Activated naive CD8-positive, alpha-beta T cell treated with anti-CD3 and anti-CD28 coated beads, Interleukin-2, amount 10 ng/mL, durations not matched to agents 7 days and 5 days (primary cell): Measurements from ENCODE around the gene EML1. TPM values are rescaled to one million over a fixed set of nuclear protein-coding genes. Genes with fewer than 3 reads are reported as not detected.
A peak's percentile ranks its signal among the peaks of the same experiment; 100 is the strongest.

ENCODE experiments used
- ATAC-seq: fragments of 150-1000 bp; cut with Tn5 transposase; one replicate; pipeline ENCODE4 v1.10.0; 2021; ENCODE audit warnings: low read depth, moderate library complexity
- POLR2A ChIA-PET: fragments of 350-600 bp; sonication (Branson Sonifier 250); formaldehyde crosslinking; loops from one replicate; lab custom pipeline; 2021; ENCODE audit warnings: antibody characterized with exemption; lab: Charles Lee
- DNase-seq: peaks from one replicate; pipeline ENCODE4 v3.0.0; 2021
- H3K27ac Mint-ChIP-seq: one replicate; pipeline ENCODE4 v1.8.0; 2022; ENCODE audit warnings: mild to moderate bottlenecking, mixed read lengths
- H3K27me3 Mint-ChIP-seq: one replicate; pipeline ENCODE4 v1.8.0; 2022; ENCODE audit warnings: mild to moderate bottlenecking, moderate library complexity, mixed read lengths
- H3K36me3 Mint-ChIP-seq: one replicate; pipeline ENCODE4 v1.8.0; 2021; ENCODE audit warnings: mild to moderate bottlenecking, mixed read lengths
- H3K4me1 Mint-ChIP-seq: one replicate; pipeline ENCODE4 v1.8.0; 2021; ENCODE audit warnings: mixed read lengths
- H3K4me3 Mint-ChIP-seq: one replicate; pipeline ENCODE4 v1.8.0; 2022; ENCODE audit warnings: mild to moderate bottlenecking, moderate library complexity, mixed read lengths
- H3K9me3 Mint-ChIP-seq: one replicate; pipeline ENCODE4 v1.8.0; 2021; ENCODE audit warnings: mixed read lengths
- total RNA-seq, 2 experiments: library from RNA; stranded (reverse); gene quantifications; one replicate each; pipeline ENCODE4 v1.2.3, GENCODE V29; 2021

The EML1 gene
- total RNA-seq, 2 experiments from 2014 or later, result 0.69 TPM; not detected in 1

DNA sequence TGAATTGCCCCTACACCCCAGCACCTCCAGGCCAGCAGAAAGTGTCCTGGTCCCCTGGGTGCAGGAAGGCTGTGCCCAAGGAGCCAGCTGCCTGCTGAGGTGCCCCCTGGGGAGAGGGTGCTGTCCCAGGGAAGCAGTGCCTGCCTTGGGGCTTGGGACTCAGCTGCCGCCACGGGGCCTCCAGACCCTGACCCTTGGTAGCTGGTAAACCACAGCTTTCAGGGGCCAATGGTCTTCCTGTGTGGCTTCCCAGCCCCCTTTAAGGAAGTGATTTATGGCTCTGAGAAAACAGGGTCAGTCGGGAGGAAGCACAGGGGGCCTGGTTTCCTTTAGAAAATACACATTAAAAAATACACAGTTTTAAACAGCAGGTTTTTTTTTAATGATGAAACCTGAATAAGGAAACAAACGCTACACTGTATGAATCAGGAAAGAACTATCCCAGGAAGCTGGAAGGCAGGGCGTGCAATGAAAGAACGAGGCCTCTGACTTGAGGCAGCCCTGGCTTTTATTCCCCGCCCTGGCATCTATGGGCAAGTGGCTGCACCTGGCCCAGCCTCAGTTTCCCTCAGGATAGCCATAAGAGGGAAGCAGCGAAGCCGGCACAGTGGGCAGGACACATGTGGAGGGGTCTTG, 40.6 kb upstream of the EML1 start:
- no peak for ATAC-seq
- Mint-ChIP-seq H3K27me3 (peaks cover 24% of the 10 kb centered on the region), H3K4me3 (no peak overlapping the region), H3K36me3 (no peaks in the 10 kb centered on the region), H3K4me1 (peaks cover 16% of the 10 kb centered on the region), H3K27ac (no peak overlapping the region), H3K9me3 (no peaks in the 10 kb centered on the region)
- POLR2A ChIA-PET, result no interaction called here
- no peak for DNase-seq

DNA sequence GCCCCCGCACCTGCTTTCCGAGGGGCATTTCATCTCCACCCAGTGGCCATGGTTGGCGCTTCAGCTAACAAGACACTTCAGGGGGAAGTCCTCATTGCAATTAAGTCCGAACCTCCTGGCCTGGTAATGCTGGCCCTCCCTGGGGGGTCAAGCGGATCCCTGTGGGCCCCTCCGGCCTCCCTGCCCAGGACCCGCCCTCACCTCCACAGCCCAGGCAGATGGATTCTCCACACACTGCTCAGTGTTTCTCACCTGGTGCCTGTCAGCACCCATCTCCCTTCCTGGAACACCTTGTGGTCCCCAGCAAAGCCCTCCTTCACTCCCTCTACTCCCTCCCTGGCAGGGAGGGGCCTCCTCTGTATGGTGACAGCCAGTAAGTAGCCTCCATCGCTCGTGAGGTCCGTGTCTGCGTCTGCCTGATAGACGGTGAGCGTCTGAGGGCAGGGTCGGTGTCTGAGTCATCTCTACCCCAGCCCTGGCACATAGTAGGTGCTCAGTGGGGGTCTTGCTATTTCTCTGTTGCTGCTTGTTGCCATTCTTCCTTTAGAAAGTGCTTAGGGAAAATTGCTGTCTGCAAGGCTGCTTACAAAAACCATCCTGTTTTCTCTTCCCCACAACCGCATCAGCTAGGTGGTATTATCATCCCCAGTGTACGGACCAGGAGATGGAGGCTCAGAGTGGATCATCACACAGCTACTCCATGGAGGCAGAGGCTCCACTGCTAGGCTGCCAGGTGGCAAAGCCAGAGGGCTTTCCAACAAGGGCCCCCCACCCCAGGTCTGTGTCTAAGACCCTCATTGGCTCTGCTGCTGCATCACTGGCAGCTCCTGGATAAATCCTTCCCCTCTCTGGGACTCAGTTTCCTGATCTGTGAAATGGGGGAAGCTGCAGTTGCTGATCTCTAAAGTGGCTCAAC, 39.7 kb upstream of the EML1 start:
- POLR2A ChIA-PET, result no interaction called here
- Mint-ChIP-seq H3K36me3 (no peaks in the 10 kb centered on the region), H3K9me3 (no peaks in the 10 kb centered on the region), H3K27me3 (peaks cover 23% of the 10 kb centered on the region), H3K4me3 (peak overlapping the region; percentile 28), H3K27ac (no peak overlapping the region), H3K4me1 (peaks cover 16% of the 10 kb centered on the region)
- ATAC-seq (no peak), DNase-seq (peak; percentile 19)

DNA sequence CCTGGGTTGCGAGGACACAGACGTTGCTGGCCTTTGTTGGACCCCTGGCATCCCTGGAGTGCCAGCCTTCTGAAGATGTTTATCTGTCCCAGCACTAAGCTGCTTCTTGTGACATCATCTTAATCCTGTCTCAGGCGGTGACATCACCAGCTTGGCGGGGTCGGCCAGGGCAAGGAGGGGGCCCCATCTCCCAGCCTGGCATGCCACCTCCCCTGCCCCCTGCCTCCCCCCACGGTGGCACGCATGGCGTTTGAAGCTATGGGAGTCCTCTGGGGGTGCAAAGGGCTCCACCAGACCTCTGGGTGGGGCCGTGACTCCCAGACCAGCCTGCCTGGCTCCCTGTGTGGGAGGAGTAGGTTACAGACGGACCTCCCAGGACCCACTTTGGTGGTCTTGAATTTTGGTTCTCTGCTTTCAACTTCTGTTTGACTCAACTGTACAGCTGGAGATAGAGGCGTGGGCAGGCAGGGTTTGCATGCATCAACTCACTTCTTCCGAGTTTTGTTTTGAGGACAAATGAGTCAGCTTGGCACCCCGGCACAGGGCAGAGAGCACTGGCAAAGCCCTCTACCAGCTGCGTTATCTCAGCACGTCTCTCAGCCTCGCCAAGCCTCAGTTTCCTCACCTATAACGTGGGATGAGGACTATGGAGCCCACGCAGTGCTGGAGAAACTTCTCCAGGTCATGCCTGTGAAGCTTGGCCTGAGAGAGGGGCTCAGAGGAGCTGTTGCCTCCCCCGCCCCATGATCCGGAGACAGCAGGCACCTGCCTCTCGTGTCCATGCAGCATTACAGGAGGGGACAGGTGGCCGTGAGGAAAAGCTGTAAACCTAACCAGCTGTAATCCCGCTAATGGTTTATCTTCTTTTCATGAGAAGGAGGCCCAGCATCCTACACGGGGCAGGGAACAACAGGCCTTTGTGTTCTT, 38.8 kb upstream of the EML1 start:
- DNase-seq (peak; percentile 22), ATAC-seq (no peak)
- Mint-ChIP-seq H3K4me3 (no peak overlapping the region), H3K27ac (no peak overlapping the region), H3K36me3 (no peaks in the 10 kb centered on the region), H3K27me3 (peaks cover 23% of the 10 kb centered on the region), H3K9me3 (no peaks in the 10 kb centered on the region), H3K4me1 (peaks cover 16% of the 10 kb centered on the region)
- POLR2A ChIA-PET, result no interaction called here

DNA sequence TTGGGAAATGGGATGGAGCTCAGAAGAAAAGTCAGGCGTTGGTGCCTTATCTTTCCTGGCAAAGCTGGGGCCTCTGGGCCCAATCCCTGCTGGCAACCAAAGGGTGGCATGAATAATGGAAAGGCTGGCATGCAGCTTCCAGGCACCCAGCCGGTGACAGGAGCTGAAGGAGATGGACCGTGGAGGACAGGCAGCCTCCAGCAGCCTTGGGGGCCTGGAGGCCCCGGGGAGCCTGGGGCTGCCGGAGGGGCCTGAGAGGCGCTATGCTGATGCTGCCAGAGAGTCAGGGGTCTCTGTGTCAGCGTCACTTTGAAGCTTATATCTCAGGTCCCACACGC, 38.2 kb upstream of the EML1 start:
- no peak for ATAC-seq
- DNase-seq, result no peak
- no peaks in the 10 kb centered on the region for H3K36me3 Mint-ChIP-seq
- H3K4me1 Mint-ChIP-seq, result peaks cover 16% of the 10 kb centered on the region
- no peak overlapping the region for H3K4me3 Mint-ChIP-seq
- H3K27me3 Mint-ChIP-seq, result peaks cover 24% of the 10 kb centered on the region
- POLR2A ChIA-PET, result no interaction called here
- H3K27ac Mint-ChIP-seq, result no peak overlapping the region
- no peaks in the 10 kb centered on the region for H3K9me3 Mint-ChIP-seq

DNA sequence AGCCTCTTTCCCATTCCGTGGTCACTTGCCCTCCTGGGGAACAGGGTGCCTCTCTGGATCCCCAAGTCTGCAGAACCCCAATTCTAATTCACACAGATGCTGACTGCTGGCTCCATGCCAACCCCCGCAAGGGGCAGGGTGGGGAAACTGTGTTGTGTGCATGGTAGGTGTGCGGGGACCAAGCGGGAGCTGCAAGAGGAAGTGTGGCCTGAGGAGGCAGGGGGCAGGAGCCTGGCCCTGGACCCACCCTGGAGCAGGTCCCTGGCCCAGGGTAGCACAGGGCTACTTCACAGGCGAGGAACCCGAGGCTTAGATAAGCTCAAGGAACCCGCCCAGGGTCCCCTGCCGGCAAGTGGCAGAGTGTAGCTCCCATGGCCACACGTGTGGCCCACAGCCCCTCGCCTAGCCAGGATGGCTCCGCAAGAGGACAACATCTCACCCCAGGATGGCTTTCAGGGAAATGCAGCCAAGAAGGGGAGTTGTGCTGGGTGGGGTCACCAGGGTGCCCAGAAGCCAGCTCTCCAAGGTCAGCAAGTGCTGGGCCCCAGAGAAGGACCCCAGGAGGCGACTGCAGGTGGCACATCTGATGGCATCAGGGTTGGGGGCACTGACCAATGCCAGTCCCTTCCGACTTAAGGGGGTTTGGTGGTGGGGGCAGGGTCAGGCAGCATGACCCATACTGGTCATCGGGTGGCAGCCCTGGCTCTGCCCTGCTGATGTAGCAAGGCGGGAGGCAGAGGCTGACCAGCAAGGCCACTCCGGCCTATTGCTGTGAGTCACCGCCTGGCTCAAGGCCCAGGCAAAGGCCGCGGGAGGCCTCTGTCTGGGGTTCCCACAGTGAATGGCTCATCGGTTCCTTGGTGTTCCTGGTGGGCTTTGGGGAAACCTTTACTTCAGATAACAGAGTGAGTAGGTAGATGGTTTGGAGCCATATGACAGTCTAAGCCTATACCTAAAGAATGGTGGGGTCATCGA, 37.3 kb upstream of the EML1 start:
- peaks cover 28% of the 10 kb centered on the region for H3K27me3 Mint-ChIP-seq
- DNase-seq (peak; percentile 23), ATAC-seq (no peak)
- H3K4me1 Mint-ChIP-seq, result peaks cover 16% of the 10 kb centered on the region
- POLR2A ChIA-PET, result no interaction called here
- H3K36me3 Mint-ChIP-seq, result no peaks in the 10 kb centered on the region
- H3K9me3 Mint-ChIP-seq, result no peaks in the 10 kb centered on the region
- H3K4me3 Mint-ChIP-seq, result no peak overlapping the region
- no peak overlapping the region for H3K27ac Mint-ChIP-seq

DNA sequence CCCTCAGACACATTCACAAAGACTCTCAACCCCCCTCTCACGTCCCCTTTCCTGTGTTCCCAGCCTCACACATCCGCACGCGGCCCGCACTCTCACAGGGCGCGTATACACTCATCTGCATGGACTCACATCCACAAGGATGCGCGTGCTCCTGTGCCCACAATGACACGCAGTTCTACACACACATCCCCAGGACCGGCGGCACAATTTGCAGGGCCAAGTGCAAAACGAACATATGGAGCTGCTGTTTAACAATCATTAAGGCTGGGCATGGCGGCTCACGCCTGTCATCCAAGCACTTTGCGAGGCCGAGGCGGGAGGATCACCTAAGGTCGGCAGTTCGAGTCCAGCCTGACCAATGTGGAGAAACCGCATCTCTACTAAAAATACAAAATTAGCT, 36.4 kb upstream of the EML1 start:
- Mint-ChIP-seq H3K27me3 (peaks cover 22% of the 10 kb centered on the region), H3K9me3 (no peaks in the 10 kb centered on the region), H3K4me1 (peaks cover 13% of the 10 kb centered on the region), H3K36me3 (no peaks in the 10 kb centered on the region), H3K4me3 (no peak overlapping the region), H3K27ac (no peak overlapping the region)
- DNase-seq (no peak), ATAC-seq (no peak)
- POLR2A ChIA-PET, result no interaction called here

DNA sequence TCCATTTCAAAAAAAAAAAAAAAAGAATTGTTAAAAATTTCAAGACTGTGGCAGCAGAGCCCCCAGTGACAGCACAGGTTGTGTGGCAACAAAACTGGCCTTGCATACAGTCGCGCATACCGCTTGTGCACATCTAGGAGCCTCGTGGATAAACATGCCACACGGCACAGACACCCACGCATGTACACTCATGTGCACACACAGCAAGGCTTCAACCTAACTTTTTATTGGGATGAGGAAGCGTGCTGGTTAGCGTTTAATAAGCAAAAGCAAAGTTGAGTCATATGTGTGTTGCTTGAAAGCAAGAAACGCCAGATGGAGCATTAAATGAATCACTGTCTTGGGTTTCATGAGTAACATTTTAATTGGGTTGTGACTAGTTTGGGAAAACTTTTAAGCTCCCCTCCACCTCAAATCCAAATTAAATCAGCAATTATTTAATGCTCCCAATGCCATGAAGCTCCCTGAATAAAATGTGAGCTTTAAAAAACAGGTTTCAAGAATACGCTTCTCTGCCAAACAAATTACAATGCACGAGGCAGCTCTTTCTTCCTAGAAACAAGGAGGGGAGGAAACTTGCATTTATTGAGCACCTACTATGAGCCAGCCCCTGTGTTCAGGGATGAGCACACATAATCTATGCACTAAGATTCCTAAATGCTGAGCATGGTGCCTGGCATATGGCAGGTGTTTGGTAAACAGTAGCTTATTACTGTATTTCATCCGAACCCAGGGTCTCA, 35.7 kb upstream of the EML1 start:
- POLR2A ChIA-PET, result no interaction called here
- H3K36me3 Mint-ChIP-seq, result no peaks in the 10 kb centered on the region
- peaks cover 17% of the 10 kb centered on the region for H3K27me3 Mint-ChIP-seq
- no peak overlapping the region for H3K27ac Mint-ChIP-seq
- ATAC-seq (no peak), DNase-seq (no peak)
- H3K4me3 Mint-ChIP-seq, result no peak overlapping the region
- peaks cover 9% of the 10 kb centered on the region for H3K4me1 Mint-ChIP-seq
- H3K9me3 Mint-ChIP-seq, result no peaks in the 10 kb centered on the region

DNA sequence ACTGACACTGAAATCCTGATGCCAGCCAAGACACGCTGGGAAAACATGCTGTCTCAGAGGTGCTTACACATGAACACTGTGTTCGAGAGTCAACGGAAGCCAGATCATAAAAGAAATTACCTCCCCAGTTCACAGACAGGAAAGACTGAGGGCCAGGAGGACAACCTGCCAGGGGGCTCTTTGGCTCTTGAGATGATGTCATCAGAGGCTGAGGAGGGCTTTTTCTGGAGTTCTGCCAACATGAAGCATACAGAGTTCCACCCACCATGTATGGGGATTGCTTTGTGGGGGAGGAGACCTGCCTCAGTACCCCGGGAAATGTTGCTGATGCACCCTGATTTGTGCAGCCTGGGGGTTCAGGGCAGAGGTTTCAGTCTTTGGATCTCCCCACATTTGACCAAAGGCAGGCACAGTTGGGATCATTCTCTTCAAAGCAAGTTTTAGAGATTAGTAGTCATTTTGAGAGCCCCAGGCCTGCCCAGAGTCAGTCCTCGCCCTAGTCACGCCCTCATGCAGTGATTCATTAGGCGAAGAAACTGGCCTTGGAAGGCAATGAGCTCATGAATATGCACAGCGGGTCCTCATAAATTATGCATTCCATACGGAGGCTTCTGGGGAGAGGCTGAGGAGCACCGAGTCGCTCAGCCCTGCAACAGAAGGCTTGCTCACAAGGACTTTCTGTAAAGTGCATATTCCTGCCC, 34.9 kb upstream of the EML1 start:
- Mint-ChIP-seq H3K27me3 (peaks cover 13% of the 10 kb centered on the region), H3K27ac (no peak overlapping the region), H3K9me3 (no peaks in the 10 kb centered on the region), H3K4me1 (peaks cover 5% of the 10 kb centered on the region), H3K4me3 (no peak overlapping the region), H3K36me3 (no peaks in the 10 kb centered on the region)
- POLR2A ChIA-PET, result no interaction called here
- ATAC-seq (no peak), DNase-seq (no peak)

DNA sequence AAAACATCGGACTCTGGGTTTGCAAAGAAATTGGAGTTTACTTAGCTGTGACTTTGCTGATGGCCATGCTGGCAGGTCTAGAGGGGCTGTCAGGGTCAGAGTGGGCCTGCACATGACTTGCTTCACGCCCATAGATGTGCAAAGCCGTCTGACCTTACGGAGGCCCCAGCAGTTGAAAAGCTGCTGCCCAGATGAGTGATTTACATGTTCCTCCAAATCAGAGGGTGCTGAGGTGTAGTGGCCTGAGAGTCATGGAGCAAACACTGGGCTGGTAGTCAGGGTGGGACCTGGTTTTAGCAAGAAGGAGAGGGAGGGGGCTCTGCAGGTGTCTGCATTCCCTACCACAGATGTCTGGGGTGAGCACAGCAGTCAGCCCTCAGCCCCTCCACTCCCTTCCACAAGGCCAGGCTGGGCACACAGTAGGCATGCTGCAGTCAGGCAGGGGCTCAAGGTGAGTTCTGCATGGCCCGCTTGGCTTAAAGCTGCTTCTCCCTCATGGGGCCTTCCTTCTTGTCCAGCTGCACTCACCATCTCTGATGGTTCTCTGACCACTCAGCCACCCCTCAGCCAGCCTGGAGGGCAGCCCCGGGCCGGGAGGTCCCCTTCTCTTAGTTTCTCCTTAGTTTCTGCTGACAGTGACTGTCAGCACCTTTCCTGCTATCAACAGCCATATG, 34.2 kb upstream of the EML1 start:
- H3K9me3 Mint-ChIP-seq, result no peaks in the 10 kb centered on the region
- H3K27me3 Mint-ChIP-seq, result peaks cover 11% of the 10 kb centered on the region
- H3K4me1 Mint-ChIP-seq, result no peaks in the 10 kb centered on the region
- no peaks in the 10 kb centered on the region for H3K36me3 Mint-ChIP-seq
- ATAC-seq (no peak), DNase-seq (peak; percentile 13)
- POLR2A ChIA-PET, result no interaction called here
- H3K4me3 Mint-ChIP-seq, result no peak overlapping the region
- no peak overlapping the region for H3K27ac Mint-ChIP-seq

DNA sequence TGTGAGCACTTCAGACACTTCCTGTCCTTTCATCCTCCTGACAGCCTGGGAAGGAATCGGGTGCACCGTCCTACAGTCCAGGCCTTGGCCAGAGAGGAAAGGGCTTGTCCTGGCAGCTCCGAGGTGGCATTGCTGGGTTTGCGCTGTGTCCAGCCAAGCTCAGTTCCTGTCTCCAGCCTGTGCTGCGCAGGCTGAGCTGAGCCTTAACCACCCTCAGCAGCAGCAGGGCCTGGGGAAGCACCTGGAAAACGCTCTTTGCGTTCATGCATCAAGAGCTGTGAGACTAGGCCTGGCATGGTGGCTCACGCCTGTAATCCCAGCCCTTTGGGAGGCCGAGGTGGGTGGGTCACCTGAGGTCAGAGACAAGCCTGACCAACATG, 33.7 kb upstream of the EML1 start:
- POLR2A ChIA-PET, result no interaction called here
- no peaks in the 10 kb centered on the region for H3K4me1 Mint-ChIP-seq
- H3K27me3 Mint-ChIP-seq, result peaks cover 9% of the 10 kb centered on the region
- ATAC-seq, result no peak
- H3K27ac Mint-ChIP-seq, result no peak overlapping the region
- H3K36me3 Mint-ChIP-seq, result no peaks in the 10 kb centered on the region
- no peaks in the 10 kb centered on the region for H3K9me3 Mint-ChIP-seq
- DNase-seq, result no peak
- no peak overlapping the region for H3K4me3 Mint-ChIP-seq

DNA sequence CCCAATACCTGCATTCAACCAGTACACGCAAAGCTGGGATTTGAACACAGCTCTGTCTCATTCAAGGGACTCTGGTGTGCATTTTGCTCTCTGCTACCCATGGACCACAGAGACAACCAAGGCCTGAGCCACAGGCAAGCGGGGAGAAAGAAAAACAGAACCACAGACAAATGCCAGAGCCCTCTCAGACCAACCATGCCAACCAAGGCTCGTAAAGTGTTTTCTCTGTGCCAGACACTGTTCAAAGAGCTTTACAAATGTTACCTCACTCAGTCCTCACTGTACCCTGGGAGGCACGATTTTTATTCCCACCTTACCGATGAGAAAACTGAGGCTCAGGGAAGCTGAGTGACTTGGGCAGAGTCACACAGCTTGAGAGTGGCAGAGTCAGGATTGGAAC, 32.4 kb upstream of the EML1 start:
- POLR2A ChIA-PET, result no interaction called here
- H3K36me3 Mint-ChIP-seq, result no peaks in the 10 kb centered on the region
- ATAC-seq (no peak), DNase-seq (no peak)
- no peak overlapping the region for H3K4me3 Mint-ChIP-seq
- H3K27me3 Mint-ChIP-seq, result peaks cover 7% of the 10 kb centered on the region
- no peaks in the 10 kb centered on the region for H3K9me3 Mint-ChIP-seq
- H3K27ac Mint-ChIP-seq, result no peak overlapping the region
- no peaks in the 10 kb centered on the region for H3K4me1 Mint-ChIP-seq
